ENCODE data around the gene WNT7B. TPM values are rescaled to one million over a fixed set of nuclear protein-coding genes. Genes with fewer than 3 reads are reported as not detected.

WNT7B gene
- total and polyA plus RNA-seq, 2 of the 8 experiments (the other 6 are each of a cell fraction or from before 2014, with no cell fraction given), result 0.14 to 0.24 TPM

- Histone ChIP-seq H3K56ac (replicated peaks; ENCODE audit: insufficient read length, low read depth, low read length) (peak overlapping the region; percentile 59), H3K4me1 (replicated peaks in 1 of 4; ENCODE audit: control insufficient read depth in 3 of 4, insufficient read depth in 4 of 4, low read length in 3 of 4) (no peaks in the 10 kb centered on the region), H4K20me1 (replicated peaks in 1 of 2; ENCODE audit: control insufficient read depth in 1 of 2, insufficient read depth in 2 of 2, low read length in 2 of 2) (peaks cover 0 to 2% of the 10 kb centered on the region in 2 experiments), H4K8ac (ENCODE audit: extremely low read depth, insufficient read depth, low read length) (no peak overlapping the region), H3K14ac (ENCODE audit: insufficient read length) (no peak overlapping the region), H3K18ac (ENCODE audit: extremely low read depth, low read length) (no peak overlapping the region), H3K9ac (replicated peaks in 1 of 4; ENCODE audit: extremely low read depth in 1 of 4, low read depth in 3 of 4, low read length in 3 of 4) (no peak overlapping the region), H2BK12ac (ENCODE audit: low read depth, low read length) (no peak overlapping the region), H2AK5ac (ENCODE audit: low read depth, low read length) (no peak overlapping the region), H3K23me2 (ENCODE audit: low read depth, low read length) (peaks cover 7% of the 10 kb centered on the region; the same call in 1 of the 2 replicates), H2BK15ac (ENCODE audit: low read length) (no peak overlapping the region), H2BK5ac (ENCODE audit: low read depth, low read length) (no peak overlapping the region), H3K36me3 (ENCODE audit: control insufficient read depth in 2 of 4, insufficient read depth in 4 of 4, low read length in 3 of 4) (no peaks in the 10 kb centered on the region), H4K91ac (replicated peaks; ENCODE audit: insufficient read length, low read length) (no peak overlapping the region), H3K23ac (ENCODE audit: insufficient read length) (no peak overlapping the region), H3K9me3 (ENCODE audit: insufficient read depth in 2 of 2, low read depth in 1 of 2, low read length in 1 of 2) (no peaks in the 10 kb centered on the region), H3K79me2 (ENCODE audit: control insufficient read depth in 1 of 2, insufficient read depth in 2 of 2, low read length in 2 of 2) (no peaks in the 10 kb centered on the region), H3K27me3 (replicated peaks in 1 of 4; ENCODE audit: control insufficient read depth in 3 of 4, extremely low read depth in 1 of 4, insufficient read depth in 3 of 4, low read length in 3 of 4) (no peaks in the 10 kb centered on the region), H3K4me3 (ENCODE audit: extremely low read depth in 1 of 4, insufficient read depth in 2 of 4, low read depth in 3 of 4, low read length in 4 of 4) (no peak overlapping the region), H4K5ac (ENCODE audit: insufficient read length, low read depth, low read length) (no peak overlapping the region), H3K4ac (replicated peaks; ENCODE audit: insufficient read length, low read depth, low read length) (no peak overlapping the region), H3K79me1 (ENCODE audit: low read depth, low read length) (peaks cover 4% of the 10 kb centered on the region; the same call in 1 of the 2 replicates), H2BK20ac (ENCODE audit: low read length) (no peak overlapping the region), H2BK120ac (replicated peaks; ENCODE audit: low read depth, low read length) (no peak overlapping the region), H3K4me2 (ENCODE audit: insufficient read depth in 1 of 2, low read depth in 2 of 2, low read length in 2 of 2) (no peak overlapping the region), H2AFZ (ENCODE audit: low read length) (no peak overlapping the region), H3K27ac (ENCODE audit: low read depth, low read length) (no peak overlapping the region)
- ChIA-PET CTCF (ENCODE audit: partially characterized antibody) (interaction anchor here (1.5 kb wide), 1 partner anchor 65 kb away, joined by 5 read pairs; no protein-coding TSS in a partner anchor), POLR2A (ENCODE audit: partially characterized antibody) (interaction anchor here (0.7 kb wide), 1 partner anchor 26 kb away, joined by 3 read pairs; no protein-coding TSS in a partner anchor)
- WGBS, 2 experiments (ENCODE audit: extremely low coverage in 1 of 2, insufficient coverage in 1 of 2, insufficient read length in 1 of 2, insufficient replicate concordance in 2 of 2, low coverage in 1 of 2, low lambda C conversion rate in 2 of 2, missing lambda C conversion rate in 1 of 2), result 88 to 100% methylated on average over 3 to 4 of the region's 4 CpGs
- DNase-seq (ENCODE audit: low read depth in 1 of 2, low spot score in 2 of 2), result no peak
- FAIRE-seq, result no peak
- no peak for TF ChIP-seq KDM5A (IDR thresholded peaks at IDR 0.05; ENCODE audit: low read length)
- TF ChIP-seq SP4 (IDR thresholded peaks at IDR 0.05; ENCODE audit: low read length), result no peak
- TF ChIP-seq RAD21 (IDR thresholded peaks at IDR 0.05 in 1 of 2, conservative IDR thresholded peaks at IDR 0.05 in 1 of 2; ENCODE audit: low read depth in 2 of 2, low read length in 2 of 2), result no peak
- no peak for TF ChIP-seq USF2 (IDR thresholded peaks at IDR 0.05; ENCODE audit: low read length)
- no peak for TF ChIP-seq HDAC2 (IDR thresholded peaks at IDR 0.05; ENCODE audit: borderline replicate concordance in 1 of 2, low read depth in 2 of 2, low read length in 2 of 2)
- no peak for TF ChIP-seq CTCF (IDR thresholded peaks at IDR 0.05; ENCODE audit: control extremely low read depth in 1 of 3, insufficient read depth in 1 of 3, low read depth in 1 of 3, low read length in 3 of 3)
- no peak for TF ChIP-seq SAP30 (IDR thresholded peaks at IDR 0.05; ENCODE audit: insufficient read depth, insufficient replicate concordance, low read length)
- TF ChIP-seq CHD2 (IDR thresholded peaks at IDR 0.05; ENCODE audit: low read length), result no peak
- no peak for TF ChIP-seq CHD1 (IDR thresholded peaks at IDR 0.05; ENCODE audit: low read depth, low read length)
Measured at GRCh38 chr22:45929649-45930048, 47.3 kb downstream of the WNT7B start.
